Keratinocyte (primary cell): Measurements from ENCODE around the gene SERPINB1. TPM values are rescaled to one million over a fixed set of nuclear protein-coding genes. Genes with fewer than 3 reads are reported as not detected.

Experiments used
- DNase-seq: peaks from one replicate; pipeline ENCODE4 v3.0.0-alpha.2; 2011; ENCODE audit warnings: low read depth, missing footprints, low spot score
- FAIRE-seq: peaks from 2 replicates; lab custom pipeline; 2011; peaks lifted over from hg19 to GRCh38; lab: Jason Lieb, UNC
- H2AFZ ChIP-seq: 2 replicates; pipeline ENCODE4 v1.6.0; 2012; ENCODE audit warnings: low read length, control low read depth, inconsistent platforms; ENCODE audit not compliant: control insufficient read depth
- H3K27ac ChIP-seq: 2 replicates; pipeline ENCODE4 v1.5.1; 2011; ENCODE audit warnings: low read length; ENCODE audit not compliant: control insufficient read depth, insufficient read depth
- H3K27me3 ChIP-seq: 3 replicates; pipeline ENCODE4 v1.6.0; 2011; ENCODE audit warnings: low read length; ENCODE audit not compliant: control insufficient read depth, insufficient read depth; ENCODE audit errors: extremely low read depth
- H3K36me3 ChIP-seq, 2 experiments: 2 replicates in 1 of 2; 3 replicates in 1 of 2; pipeline ENCODE4 v1.5.1; 2011; ENCODE audit warnings: low read length in 2 of 2, mild to moderate bottlenecking in 1 of 2; ENCODE audit not compliant: control insufficient read depth in 2 of 2, insufficient read depth in 2 of 2; ENCODE audit errors: extremely low read depth in 1 of 2
- H3K4me1 ChIP-seq: 3 replicates; pipeline ENCODE4 v1.5.1; 2011; ENCODE audit warnings: low read length; ENCODE audit not compliant: control insufficient read depth, insufficient read depth; ENCODE audit errors: extremely low read depth
- H3K4me2 ChIP-seq: 3 replicates; pipeline ENCODE4 v1.6.0; 2011; ENCODE audit warnings: low read depth, low read length; ENCODE audit not compliant: control insufficient read depth, insufficient read depth; ENCODE audit errors: extremely low read depth
- H3K4me3 ChIP-seq, 3 experiments: fragments of 200-600 bp in 1 of 3; sonication (generic) in 1 of 3; 2 replicates in 2 of 3; 3 replicates in 1 of 3; pipeline ENCODE4 v1.5.1; 2011 to 2016; ENCODE audit warnings: low read length in 3 of 3, mild to moderate bottlenecking in 3 of 3, control low read depth in 2 of 3, inconsistent platforms in 1 of 3, low read depth in 1 of 3, mixed read lengths in 1 of 3, mixed run types in 1 of 3, moderate library complexity in 1 of 3; ENCODE audit not compliant: control insufficient read depth in 2 of 3, insufficient read depth in 2 of 3; ENCODE audit errors: extremely low read depth in 1 of 3
- H3K79me2 ChIP-seq: 2 replicates; pipeline ENCODE4 v1.6.0; 2012; ENCODE audit warnings: low read length; ENCODE audit not compliant: control insufficient read depth, insufficient read depth
- H3K9ac ChIP-seq: 3 replicates; pipeline ENCODE4 v1.6.0; 2011; ENCODE audit warnings: low read length; ENCODE audit not compliant: control insufficient read depth, insufficient read depth; ENCODE audit errors: extremely low read depth
- H3K9me1 ChIP-seq: 3 replicates; pipeline ENCODE4 v1.6.0; 2011; ENCODE audit warnings: low read length; ENCODE audit not compliant: control insufficient read depth, insufficient read depth; ENCODE audit errors: extremely low read depth
- H3K9me3 ChIP-seq: 2 replicates; pipeline ENCODE4 v1.5.1; 2012; ENCODE audit warnings: low read depth, low read length; ENCODE audit not compliant: control insufficient read depth
- H4K20me1 ChIP-seq: 3 replicates; pipeline ENCODE4 v1.6.0; 2011; ENCODE audit warnings: low read length; ENCODE audit not compliant: control insufficient read depth, insufficient read depth; ENCODE audit errors: extremely low read depth
- CTCF ChIP-seq, 3 experiments: IDR thresholded peaks in 1 of 3; conservative IDR thresholded peaks in 1 of 3; optimal IDR thresholded peaks in 1 of 3; 2 replicates in 2 of 3; 3 replicates in 1 of 3; pipeline versions ENCODE3 to v1.5.1; 2011; ENCODE audit warnings: low read length in 3 of 3, mild to moderate bottlenecking in 3 of 3, moderate library complexity in 2 of 3, control low read depth in 1 of 3, inconsistent platforms in 1 of 3; ENCODE audit not compliant: insufficient read depth in 2 of 3; ENCODE audit errors: extremely low read depth in 1 of 3
- EZH2 ChIP-seq: IDR thresholded peaks from one replicate; pipeline ENCODE4 v1.6.1; 2012; ENCODE audit warnings: inconsistent platforms, mild to moderate bottlenecking, low read length, moderate library complexity
- dilution Hi-C: fragments of 300-500 bp; cut with MboI; formaldehyde crosslinking; loops from one replicate; pipeline ENCODE4 v1.7.0; 2020; ENCODE audit warnings: low sequenced_read_pairs; ENCODE audit not compliant: extremely low pct_ligation_motif_present
- polyA plus RNA-seq, 5 experiments: library from polyadenylated mRNA; depleted of rRNA in 3 of 5; stranded (reverse) in 3 of 5; stranded (forward) in 1 of 5; unstranded in 1 of 5; fragments of >200 nt; gene quantifications; 1 replicate in 1 of 5; 2 replicates in 3 of 5; 3 replicates in 1 of 5; pipeline versions ENCODE4 v1.2.1 to v1.2.3, GENCODE V29; 2011 to 2012; ENCODE audit warnings: missing spikeins in 2 of 5, low read depth in 1 of 5, low replicate concordance in 1 of 5

Gene SERPINB1
- polyA plus RNA-seq, 1 donor (not counting 4 experiments of a cell fraction or from before 2014, with no cell fraction given) = 71.9 TPM

- no peak overlapping the region for H3K27ac ChIP-seq
- H3K9me3 ChIP-seq = no peaks in the 10 kb centered on the region
- no peaks in the 10 kb centered on the region for H3K79me2 ChIP-seq
- FAIRE-seq (no peak), DNase-seq (no peak)
- no peak overlapping the region for H3K9ac ChIP-seq
- no peak overlapping the region for H2AFZ ChIP-seq
- peaks cover 13% of the 10 kb centered on the region for H3K4me1 ChIP-seq
- H4K20me1 ChIP-seq = no peaks in the 10 kb centered on the region
- H3K9me1 ChIP-seq = no peaks in the 10 kb centered on the region
- dilution Hi-C loops = no loop called here
- no peaks in the 10 kb centered on the region for H3K27me3 ChIP-seq
- H3K4me3 ChIP-seq = no peak overlapping the region
- TF ChIP-seq EZH2 = no peak
- TF ChIP-seq CTCF (optimal IDR thresholded peaks at IDR 0.05 in 1 of 3, IDR thresholded peaks at IDR 0.05 in 1 of 3, conservative IDR thresholded peaks at IDR 0.05 in 1 of 3; ENCODE audit: extremely low read depth in 1 of 3, insufficient read depth in 2 of 3, low read length in 3 of 3) = no peak
- H3K4me2 ChIP-seq = no peak overlapping the region
- no peaks in the 10 kb centered on the region for H3K36me3 ChIP-seq
These were observed 21.1 kb upstream of the SERPINB1 start for GRCh38 chr6:2862712-2863181.

- Histone ChIP-seq H3K36me3 (no peaks in the 10 kb centered on the region), H3K9me1 (no peaks in the 10 kb centered on the region), H3K9me3 (no peaks in the 10 kb centered on the region), H3K9ac (no peak overlapping the region), H3K27me3 (no peaks in the 10 kb centered on the region), H3K27ac (no peak overlapping the region), H3K4me1 (peaks cover 13% of the 10 kb centered on the region), H2AFZ (no peak overlapping the region), H4K20me1 (no peaks in the 10 kb centered on the region), H3K4me3 (no peak overlapping the region), H3K4me2 (no peak overlapping the region), H3K79me2 (no peaks in the 10 kb centered on the region)
- DNase-seq = no peak
- no peak for TF ChIP-seq EZH2
- no peak for TF ChIP-seq CTCF (optimal IDR thresholded peaks at IDR 0.05 in 1 of 3, IDR thresholded peaks at IDR 0.05 in 1 of 3, conservative IDR thresholded peaks at IDR 0.05 in 1 of 3; ENCODE audit: extremely low read depth in 1 of 3, insufficient read depth in 2 of 3, low read length in 3 of 3)
- FAIRE-seq = no peak
- dilution Hi-C loops = no loop called here
These were observed 20.1 kb upstream of the SERPINB1 start for GRCh38 chr6:2861822-2862164.
